HEK293 (cell line): ENCODE results near the gene OPN1LW.

Experiments
- ATF2 ChIP-seq: fragments of 450-650 bp; formaldehyde crosslinking; IDR thresholded peaks from 2 replicates; pipeline ENCODE4 v1.5.1; 2016; ENCODE audit warnings: missing biosample characterization, missing genetic modification characterization, low read depth
- IKZF3 ChIP-seq: fragments of 450-650 bp; IDR thresholded peaks from 2 replicates; pipeline ENCODE4 v1.5.0; 2018; ENCODE audit warnings: missing biosample characterization, mild to moderate bottlenecking, missing genetic modification characterization, moderate library complexity
- KLF9 ChIP-seq: fragments of 450-650 bp; formaldehyde crosslinking; IDR thresholded peaks from 2 replicates; pipeline ENCODE4 v1.5.1; 2016; ENCODE audit warnings: missing biosample characterization, missing genetic modification characterization, low read depth
- PBX3 ChIP-seq: sonication (generic); formaldehyde crosslinking; IDR thresholded peaks from 2 replicates; pipeline ENCODE4 v1.8.1; 2022; ENCODE audit warnings: mild to moderate bottlenecking, moderate library complexity, missing genetic modification reagents
- SP7 ChIP-seq: fragments of 450-650 bp; formaldehyde crosslinking; IDR thresholded peaks from 2 replicates; pipeline ENCODE4 v1.5.1; 2016; ENCODE audit warnings: missing biosample characterization, missing genetic modification characterization
- ZBTB17 ChIP-seq: fragments of 450-650 bp; formaldehyde crosslinking; IDR thresholded peaks from 2 replicates; pipeline ENCODE4 v1.5.1; 2016; ENCODE audit warnings: missing biosample characterization, missing genetic modification characterization
- ZNF2 ChIP-seq: fragments of 450-650 bp; formaldehyde crosslinking; IDR thresholded peaks from 2 replicates; pipeline ENCODE4 v1.5.1; 2016; ENCODE audit warnings: missing biosample characterization, missing genetic modification characterization
- ZNF335 ChIP-seq: fragments of 450-650 bp; formaldehyde crosslinking; conservative IDR thresholded peaks from 2 replicates; pipeline ENCODE4 v1.5.1; 2016; ENCODE audit warnings: missing biosample characterization, missing genetic modification characterization
- ZNF350 ChIP-seq: fragments of 450-650 bp; formaldehyde crosslinking; IDR thresholded peaks from 2 replicates; pipeline ENCODE4 v1.5.0; 2017; ENCODE audit warnings: missing biosample characterization, mild to moderate bottlenecking, missing genetic modification characterization
- ZNF449 ChIP-seq: fragments of 450-650 bp; formaldehyde crosslinking; IDR thresholded peaks from 2 replicates; pipeline ENCODE4 v1.5.1; 2017; ENCODE audit warnings: missing biosample characterization, mild to moderate bottlenecking, missing genetic modification characterization, moderate library complexity
- ZNF473 ChIP-seq: fragments of 450-650 bp; formaldehyde crosslinking; IDR thresholded peaks from 2 replicates; pipeline ENCODE4 v1.5.1; 2017; ENCODE audit warnings: missing biosample characterization, missing genetic modification characterization
- ZNF488 ChIP-seq: fragments of 450-650 bp; formaldehyde crosslinking; IDR thresholded peaks from 2 replicates; pipeline ENCODE4 v1.5.1; 2016; ENCODE audit warnings: missing biosample characterization, missing genetic modification characterization
- ZNF514 ChIP-seq: fragments of 450-650 bp; formaldehyde crosslinking; IDR thresholded peaks from 2 replicates; pipeline ENCODE4 v1.5.1; 2016; ENCODE audit warnings: missing biosample characterization, missing genetic modification characterization
- ZNF621 ChIP-seq: fragments of 450-650 bp; formaldehyde crosslinking; IDR thresholded peaks from 2 replicates; pipeline ENCODE4 v1.5.1; 2017; ENCODE audit warnings: missing biosample characterization, missing genetic modification characterization
- ZNF626 ChIP-seq: fragments of 450-650 bp; sonication (Bioruptor Pico); formaldehyde crosslinking; IDR thresholded peaks from 2 replicates; pipeline ENCODE4 v1.5.1; 2018; ENCODE audit warnings: missing biosample characterization, missing genetic modification characterization, inconsistent platforms
- ZSCAN5A ChIP-seq: fragments of 450-650 bp; formaldehyde crosslinking; IDR thresholded peaks from 2 replicates; pipeline ENCODE4 v1.5.1; 2016; ENCODE audit warnings: missing biosample characterization, missing genetic modification characterization
- TF ChIP-seq, protein P1 (sequence below): fragments of 450-650 bp; formaldehyde crosslinking; conservative IDR thresholded peaks from 2 replicates; pipeline ENCODE4 v1.5.1; 2016; ENCODE audit warnings: low read depth, missing biosample characterization, missing genetic modification characterization
- TF ChIP-seq, protein P2 (sequence below): fragments of 450-650 bp; formaldehyde crosslinking; IDR thresholded peaks from 2 replicates; pipeline ENCODE4 v1.5.1; 2016; ENCODE audit warnings: missing biosample characterization, missing genetic modification characterization
- TF ChIP-seq, protein P3 (sequence below): fragments of 450-650 bp; formaldehyde crosslinking; IDR thresholded peaks from 2 replicates; pipeline ENCODE4 v1.5.1; 2016; ENCODE audit warnings: missing biosample characterization, missing genetic modification characterization

The OPN1LW gene

GRCh38 chrX:154097003-154097588 is 46.9 kb upstream of the OPN1LW start (continued):
- TF ChIP-seq, protein P1, sequence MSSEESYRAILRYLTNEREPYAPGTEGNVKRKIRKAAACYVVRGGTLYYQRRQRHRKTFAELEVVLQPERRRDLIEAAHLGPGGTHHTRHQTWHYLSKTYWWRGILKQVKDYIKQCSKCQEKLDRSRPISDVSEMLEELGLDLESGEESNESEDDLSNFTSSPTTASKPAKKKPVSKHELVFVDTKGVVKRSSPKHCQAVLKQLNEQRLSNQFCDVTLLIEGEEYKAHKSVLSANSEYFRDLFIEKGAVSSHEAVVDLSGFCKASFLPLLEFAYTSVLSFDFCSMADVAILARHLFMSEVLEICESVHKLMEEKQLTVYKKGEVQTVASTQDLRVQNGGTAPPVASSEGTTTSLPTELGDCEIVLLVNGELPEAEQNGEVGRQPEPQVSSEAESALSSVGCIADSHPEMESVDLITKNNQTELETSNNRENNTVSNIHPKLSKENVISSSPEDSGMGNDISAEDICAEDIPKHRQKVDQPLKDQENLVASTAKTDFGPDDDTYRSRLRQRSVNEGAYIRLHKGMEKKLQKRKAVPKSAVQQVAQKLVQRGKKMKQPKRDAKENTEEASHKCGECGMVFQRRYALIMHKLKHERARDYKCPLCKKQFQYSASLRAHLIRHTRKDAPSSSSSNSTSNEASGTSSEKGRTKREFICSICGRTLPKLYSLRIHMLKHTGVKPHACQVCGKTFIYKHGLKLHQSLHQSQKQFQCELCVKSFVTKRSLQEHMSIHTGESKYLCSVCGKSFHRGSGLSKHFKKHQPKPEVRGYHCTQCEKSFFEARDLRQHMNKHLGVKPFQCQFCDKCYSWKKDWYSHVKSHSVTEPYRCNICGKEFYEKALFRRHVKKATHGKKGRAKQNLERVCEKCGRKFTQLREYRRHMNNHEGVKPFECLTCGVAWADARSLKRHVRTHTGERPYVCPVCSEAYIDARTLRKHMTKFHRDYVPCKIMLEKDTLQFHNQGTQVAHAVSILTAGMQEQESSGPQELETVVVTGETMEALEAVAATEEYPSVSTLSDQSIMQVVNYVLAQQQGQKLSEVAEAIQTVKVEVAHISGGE (tag by site-specific recombination): no peak
- no peak for TF ChIP-seq ZBTB17 (tag by site-specific recombination)
- TF ChIP-seq ZNF2: no peak
- TF ChIP-seq, protein P2, sequence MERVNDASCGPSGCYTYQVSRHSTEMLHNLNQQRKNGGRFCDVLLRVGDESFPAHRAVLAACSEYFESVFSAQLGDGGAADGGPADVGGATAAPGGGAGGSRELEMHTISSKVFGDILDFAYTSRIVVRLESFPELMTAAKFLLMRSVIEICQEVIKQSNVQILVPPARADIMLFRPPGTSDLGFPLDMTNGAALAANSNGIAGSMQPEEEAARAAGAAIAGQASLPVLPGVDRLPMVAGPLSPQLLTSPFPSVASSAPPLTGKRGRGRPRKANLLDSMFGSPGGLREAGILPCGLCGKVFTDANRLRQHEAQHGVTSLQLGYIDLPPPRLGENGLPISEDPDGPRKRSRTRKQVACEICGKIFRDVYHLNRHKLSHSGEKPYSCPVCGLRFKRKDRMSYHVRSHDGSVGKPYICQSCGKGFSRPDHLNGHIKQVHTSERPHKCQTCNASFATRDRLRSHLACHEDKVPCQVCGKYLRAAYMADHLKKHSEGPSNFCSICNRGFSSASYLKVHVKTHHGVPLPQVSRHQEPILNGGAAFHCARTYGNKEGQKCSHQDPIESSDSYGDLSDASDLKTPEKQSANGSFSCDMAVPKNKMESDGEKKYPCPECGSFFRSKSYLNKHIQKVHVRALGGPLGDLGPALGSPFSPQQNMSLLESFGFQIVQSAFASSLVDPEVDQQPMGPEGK: peak; percentile 66
- TF ChIP-seq, protein P3, sequence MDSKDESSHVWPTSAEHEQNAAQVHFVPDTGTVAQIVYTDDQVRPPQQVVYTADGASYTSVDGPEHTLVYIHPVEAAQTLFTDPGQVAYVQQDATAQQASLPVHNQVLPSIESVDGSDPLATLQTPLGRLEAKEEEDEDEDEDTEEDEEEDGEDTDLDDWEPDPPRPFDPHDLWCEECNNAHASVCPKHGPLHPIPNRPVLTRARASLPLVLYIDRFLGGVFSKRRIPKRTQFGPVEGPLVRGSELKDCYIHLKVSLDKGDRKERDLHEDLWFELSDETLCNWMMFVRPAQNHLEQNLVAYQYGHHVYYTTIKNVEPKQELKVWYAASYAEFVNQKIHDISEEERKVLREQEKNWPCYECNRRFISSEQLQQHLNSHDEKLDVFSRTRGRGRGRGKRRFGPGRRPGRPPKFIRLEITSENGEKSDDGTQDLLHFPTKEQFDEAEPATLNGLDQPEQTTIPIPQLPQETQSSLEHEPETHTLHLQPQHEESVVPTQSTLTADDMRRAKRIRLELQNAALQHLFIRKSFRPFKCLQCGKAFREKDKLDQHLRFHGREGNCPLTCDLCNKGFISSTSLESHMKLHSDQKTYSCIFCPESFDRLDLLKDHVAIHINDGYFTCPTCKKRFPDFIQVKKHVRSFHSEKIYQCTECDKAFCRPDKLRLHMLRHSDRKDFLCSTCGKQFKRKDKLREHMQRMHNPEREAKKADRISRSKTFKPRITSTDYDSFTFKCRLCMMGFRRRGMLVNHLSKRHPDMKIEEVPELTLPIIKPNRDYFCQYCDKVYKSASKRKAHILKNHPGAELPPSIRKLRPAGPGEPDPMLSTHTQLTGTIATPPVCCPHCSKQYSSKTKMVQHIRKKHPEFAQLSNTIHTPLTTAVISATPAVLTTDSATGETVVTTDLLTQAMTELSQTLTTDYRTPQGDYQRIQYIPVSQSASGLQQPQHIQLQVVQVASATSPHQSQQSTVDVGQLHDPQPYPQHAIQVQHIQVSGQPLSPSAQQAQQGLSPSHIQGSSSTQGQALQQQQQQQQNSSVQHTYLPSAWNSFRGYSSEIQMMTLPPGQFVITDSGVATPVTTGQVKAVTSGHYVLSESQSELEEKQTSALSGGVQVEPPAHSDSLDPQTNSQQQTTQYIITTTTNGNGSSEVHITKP (tag by site-specific recombination): 0 out of 2 replicates have a peak, but pooled peaks have one; percentile 49
- TF ChIP-seq ATF2 (tag by site-specific recombination): no peak
- TF ChIP-seq SP7 (tag by site-specific recombination): no peak
- TF ChIP-seq ZNF473 (tag by site-specific recombination): no peak
- TF ChIP-seq ZNF488 (tag by site-specific recombination): no peak
- no peak for TF ChIP-seq ZNF514 (tag by site-specific recombination)
- TF ChIP-seq ZSCAN5A: no peak
- no peak for TF ChIP-seq PBX3 (CRISPR knock-in tag)
- no peak for TF ChIP-seq ZNF350 (tag by site-specific recombination)
- TF ChIP-seq KLF9 (tag by site-specific recombination): no peak
- TF ChIP-seq ZNF621 (tag by site-specific recombination): no peak
- TF ChIP-seq ZNF335 (tag by site-specific recombination): no peak
- no peak for TF ChIP-seq IKZF3 (tag by site-specific recombination)
- no peak for TF ChIP-seq ZNF626 (tag by site-specific recombination)
- TF ChIP-seq ZNF449 (tag by site-specific recombination): no peak
